ENCODE data around the gene ZNF575. TPM values are rescaled to one million over a fixed set of nuclear protein-coding genes. Genes with fewer than 3 reads are reported as not detected.

The ZNF575 gene
- polyA plus RNA-seq, 1 donor (not counting 4 experiments of a cell fraction or from before 2014, with no cell fraction given): 0.05 TPM

- dilution Hi-C loops (cut with MboI; ENCODE audit: extremely low pct_ligation_motif_present, low sequenced_read_pairs): no loop called here
- FAIRE-seq: no peak
Observed at GRCh38 chr19:43538922-43539321, 5.9 kb downstream of the ZNF575 start.

GRCh38 chr19:43540381-43540780 lies 7.4 kb downstream of the ZNF575 start:
- Histone ChIP-seq H3K4me2 (ENCODE audit: control insufficient read depth, extremely low read depth, insufficient read depth, low read depth, low read length) (no peak overlapping the region), H3K4me1 (ENCODE audit: control insufficient read depth, extremely low read depth, insufficient read depth, low read length) (no peaks in the 10 kb centered on the region), H3K79me2 (ENCODE audit: control insufficient read depth, insufficient read depth, low read length) (no peaks in the 10 kb centered on the region), H3K27ac (ENCODE audit: control insufficient read depth, insufficient read depth, low read length) (no peak overlapping the region), H2AFZ (ENCODE audit: control insufficient read depth, low read length) (no peak overlapping the region), H3K27me3 (ENCODE audit: control insufficient read depth, extremely low read depth, insufficient read depth, low read length) (no peaks in the 10 kb centered on the region), H3K9me3 (ENCODE audit: control insufficient read depth, low read depth, low read length) (no peaks in the 10 kb centered on the region), H3K36me3 (ENCODE audit: control insufficient read depth in 2 of 2, extremely low read depth in 1 of 2, insufficient read depth in 2 of 2, low read length in 2 of 2) (peaks cover 4 to 17% of the 10 kb centered on the region in 2 experiments), H3K4me3 (ENCODE audit: control insufficient read depth in 2 of 3, extremely low read depth in 1 of 3, insufficient read depth in 2 of 3, low read depth in 1 of 3, low read length in 3 of 3) (no peak overlapping the region), H4K20me1 (ENCODE audit: control insufficient read depth, extremely low read depth, insufficient read depth, low read length) (no peaks in the 10 kb centered on the region), H3K9me1 (ENCODE audit: control insufficient read depth, extremely low read depth, insufficient read depth, low read length) (no peaks in the 10 kb centered on the region), H3K9ac (ENCODE audit: control insufficient read depth, extremely low read depth, insufficient read depth, low read length) (no peak overlapping the region)
- dilution Hi-C loops (cut with MboI; ENCODE audit: extremely low pct_ligation_motif_present, low sequenced_read_pairs): no loop called here
- no peak for TF ChIP-seq EZH2 (IDR thresholded peaks at IDR 0.05; ENCODE audit: low read length)
- TF ChIP-seq, protein P1, sequence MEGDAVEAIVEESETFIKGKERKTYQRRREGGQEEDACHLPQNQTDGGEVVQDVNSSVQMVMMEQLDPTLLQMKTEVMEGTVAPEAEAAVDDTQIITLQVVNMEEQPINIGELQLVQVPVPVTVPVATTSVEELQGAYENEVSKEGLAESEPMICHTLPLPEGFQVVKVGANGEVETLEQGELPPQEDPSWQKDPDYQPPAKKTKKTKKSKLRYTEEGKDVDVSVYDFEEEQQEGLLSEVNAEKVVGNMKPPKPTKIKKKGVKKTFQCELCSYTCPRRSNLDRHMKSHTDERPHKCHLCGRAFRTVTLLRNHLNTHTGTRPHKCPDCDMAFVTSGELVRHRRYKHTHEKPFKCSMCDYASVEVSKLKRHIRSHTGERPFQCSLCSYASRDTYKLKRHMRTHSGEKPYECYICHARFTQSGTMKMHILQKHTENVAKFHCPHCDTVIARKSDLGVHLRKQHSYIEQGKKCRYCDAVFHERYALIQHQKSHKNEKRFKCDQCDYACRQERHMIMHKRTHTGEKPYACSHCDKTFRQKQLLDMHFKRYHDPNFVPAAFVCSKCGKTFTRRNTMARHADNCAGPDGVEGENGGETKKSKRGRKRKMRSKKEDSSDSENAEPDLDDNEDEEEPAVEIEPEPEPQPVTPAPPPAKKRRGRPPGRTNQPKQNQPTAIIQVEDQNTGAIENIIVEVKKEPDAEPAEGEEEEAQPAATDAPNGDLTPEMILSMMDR (optimal IDR thresholded peaks at IDR 0.05 in 1 of 3, IDR thresholded peaks at IDR 0.05 in 1 of 3, conservative IDR thresholded peaks at IDR 0.05 in 1 of 3; ENCODE audit: extremely low read depth in 1 of 3, insufficient read depth in 2 of 3, low read length in 3 of 3): no peak
- no peak for DNase-seq (ENCODE audit: low read depth, low spot score)
- no peak for FAIRE-seq

More at GRCh38 chr19:43538922-43539321, 5.9 kb downstream of the ZNF575 start:
- no peak for DNase-seq (ENCODE audit: low read depth, low spot score)
- no peak overlapping the region for H2AFZ ChIP-seq (ENCODE audit: control insufficient read depth, low read length)
- H3K9me3 ChIP-seq (ENCODE audit: control insufficient read depth, low read depth, low read length): no peaks in the 10 kb centered on the region
- no peak overlapping the region for H3K27ac ChIP-seq (ENCODE audit: control insufficient read depth, insufficient read depth, low read length)
- no peak overlapping the region for H3K4me2 ChIP-seq (ENCODE audit: control insufficient read depth, extremely low read depth, insufficient read depth, low read depth, low read length)
- peaks cover 4 to 15% of the 10 kb centered on the region in 2 experiments for H3K36me3 ChIP-seq (ENCODE audit: control insufficient read depth in 2 of 2, extremely low read depth in 1 of 2, insufficient read depth in 2 of 2, low read length in 2 of 2)
- H4K20me1 ChIP-seq (ENCODE audit: control insufficient read depth, extremely low read depth, insufficient read depth, low read length): no peaks in the 10 kb centered on the region
- H3K4me1 ChIP-seq (ENCODE audit: control insufficient read depth, extremely low read depth, insufficient read depth, low read length): no peaks in the 10 kb centered on the region
- no peaks in the 10 kb centered on the region for H3K79me2 ChIP-seq (ENCODE audit: control insufficient read depth, insufficient read depth, low read length)
- no peaks in the 10 kb centered on the region for H3K27me3 ChIP-seq (ENCODE audit: control insufficient read depth, extremely low read depth, insufficient read depth, low read length)
- no peak overlapping the region for H3K9ac ChIP-seq (ENCODE audit: control insufficient read depth, extremely low read depth, insufficient read depth, low read length)
- no peak overlapping the region for H3K4me3 ChIP-seq (ENCODE audit: control insufficient read depth in 2 of 3, extremely low read depth in 1 of 3, insufficient read depth in 2 of 3, low read depth in 1 of 3, low read length in 3 of 3)
- H3K9me1 ChIP-seq (ENCODE audit: control insufficient read depth, extremely low read depth, insufficient read depth, low read length): no peaks in the 10 kb centered on the region
- TF ChIP-seq, protein P1 (optimal IDR thresholded peaks at IDR 0.05 in 1 of 3, IDR thresholded peaks at IDR 0.05 in 1 of 3, conservative IDR thresholded peaks at IDR 0.05 in 1 of 3; ENCODE audit: extremely low read depth in 1 of 3, insufficient read depth in 2 of 3, low read length in 3 of 3): no peak
- no peak for TF ChIP-seq EZH2 (IDR thresholded peaks at IDR 0.05; ENCODE audit: low read length)

Data from keratinocyte (primary cell).